Measurements from ENCODE around the gene DEK.

DNA sequence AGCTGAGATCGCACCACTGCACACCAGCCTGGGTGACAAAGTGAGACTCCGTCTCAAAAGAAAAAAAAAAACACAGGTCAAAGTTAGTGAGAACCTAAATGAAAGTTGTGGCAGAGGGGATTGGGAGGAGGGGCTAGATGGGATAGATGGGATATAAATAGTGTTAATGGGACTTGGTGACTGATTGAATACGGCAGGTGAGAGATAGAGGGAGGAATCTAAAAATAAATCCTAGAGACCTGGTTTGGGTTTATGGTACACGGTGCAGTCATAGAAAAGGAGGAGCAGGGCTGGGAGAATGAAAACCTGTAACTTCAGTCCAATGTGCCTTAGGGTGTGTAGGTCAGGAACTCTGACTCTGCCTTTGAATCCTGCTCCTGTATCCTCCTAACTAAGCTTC lies 25.0 kb upstream of the DEK start:
- TF ChIP-seq YY1 (IDR thresholded peaks at IDR 0.05; ENCODE audit: insufficient read depth, insufficient read length) (no peak), SUZ12 (IDR thresholded peaks at IDR 0.05; ENCODE audit: extremely low read depth, insufficient read depth, insufficient read length) (no peak)

All from NT2/D1 (cell line).